OCI-LY1 (cell line): ENCODE results near the gene ZNF821.

Experiments used
- H2AFZ ChIP-seq: fragments of 200-600 bp; sonication (generic), shearing (Covaris generic); 2 replicates; pipeline ENCODE4 v1.6.0; 2014; ENCODE audit warnings: antibody characterized with exemption, mild to moderate bottlenecking, low read length
- H3F3A ChIP-seq: fragments of 200-600 bp; sonication (generic), shearing (Covaris generic); 2 replicates; pipeline ENCODE4 v1.6.0; 2014; ENCODE audit warnings: mild to moderate bottlenecking, antibody characterized with exemption, low read length, moderate library complexity; ENCODE audit not compliant: insufficient read depth
- H3K27ac ChIP-seq: fragments of 200-600 bp; sonication (generic); 2 replicates; pipeline ENCODE4 v1.5.1; 2014; ENCODE audit warnings: low read length, mixed run types, mild to moderate bottlenecking, low read depth; ENCODE audit not compliant: poor library complexity, severe bottlenecking
- H3K27me3 ChIP-seq: fragments of 200-600 bp; sonication (generic); 2 replicates; pipeline ENCODE4 v1.6.0; 2014; ENCODE audit warnings: antibody characterized with exemption, mild to moderate bottlenecking, low read length, moderate library complexity; ENCODE audit not compliant: insufficient read depth
- H3K36me3 ChIP-seq: fragments of 200-600 bp; sonication (generic); 2 replicates; pipeline ENCODE4 v1.6.1; 2014; ENCODE audit warnings: mild to moderate bottlenecking, antibody characterized with exemption, low read length, moderate library complexity, mixed read lengths; ENCODE audit not compliant: insufficient read depth
- H3K4me1 ChIP-seq: fragments of 200-600 bp; sonication (generic); 2 replicates; pipeline ENCODE4 v1.5.1; 2014; ENCODE audit warnings: mild to moderate bottlenecking, low read length, moderate library complexity; ENCODE audit not compliant: insufficient read depth, severe bottlenecking
- H3K4me2 ChIP-seq: fragments of 200-600 bp; sonication (generic), shearing (Covaris generic); 2 replicates; pipeline ENCODE4 v1.6.1; 2014; ENCODE audit warnings: low read length
- H3K4me3 ChIP-seq: fragments of 200-600 bp; sonication (generic); 2 replicates; pipeline ENCODE4 v1.5.1; 2014; ENCODE audit warnings: low read length, low read depth, mild to moderate bottlenecking, mixed read lengths; ENCODE audit not compliant: poor library complexity, severe bottlenecking
- H3K79me2 ChIP-seq: fragments of 200-600 bp; shearing (Covaris generic); 2 replicates; pipeline ENCODE4 v1.6.1; 2016; ENCODE audit warnings: mixed run types, low read length, mixed read lengths; ENCODE audit not compliant: insufficient read depth
- H3K9ac ChIP-seq: fragments of 200-600 bp; sonication (generic), shearing (Covaris generic); 2 replicates; pipeline ENCODE4 v1.6.1; 2014; ENCODE audit warnings: mild to moderate bottlenecking, low read length, mixed read lengths
- H3K9me2 ChIP-seq: fragments of 200-600 bp; sonication (generic), shearing (Covaris generic); 2 replicates; pipeline ENCODE4 v1.6.1; 2014; ENCODE audit warnings: low read depth, mild to moderate bottlenecking, low read length, mixed read lengths
- H3K9me3 ChIP-seq: fragments of 200-600 bp; shearing (Covaris generic); 2 replicates; pipeline ENCODE4 v1.6.1; 2014; ENCODE audit warnings: low read length, mixed read lengths
- H4K20me1 ChIP-seq: fragments of 200-600 bp; sonication (generic), shearing (Covaris generic); 2 replicates; pipeline ENCODE4 v1.6.0; 2016; ENCODE audit warnings: mild to moderate bottlenecking, low read length; ENCODE audit not compliant: insufficient read depth
- EZH2 ChIP-seq: fragments of 200-600 bp; sonication (generic), shearing (Covaris generic); IDR thresholded peaks from 2 replicates; pipeline ENCODE4 v1.8.0; 2017; ENCODE audit warnings: borderline replicate concordance, mixed run types, mild to moderate bottlenecking, antibody characterized with exemption, low read length, moderate library complexity, mixed read lengths
- TF ChIP-seq, protein P1 (sequence below): fragments of 200-600 bp; sonication (generic), shearing (Covaris generic); IDR thresholded peaks from 2 replicates; pipeline ENCODE4 v1.5.1; 2017; ENCODE audit warnings: mild to moderate bottlenecking, antibody characterized with exemption, low read length, moderate library complexity, mixed read lengths

Gene ZNF821

GRCh38 chr16:71931001-71931400, 47.0 kb upstream of the ZNF821 start:
- Histone ChIP-seq H3K9ac (no peak overlapping the region), H4K20me1 (peaks cover 3% of the 10 kb centered on the region; the same call in 1 of the 2 replicates), H3K79me2 (0 out of 2 replicates have a peak, but pooled peaks cover 2% of the 10 kb centered on the region), H3K9me2 (no peaks in the 10 kb centered on the region), H3K4me2 (no peak overlapping the region), H3K9me3 (no peaks in the 10 kb centered on the region), H2AFZ (no peak overlapping the region), H3K27me3 (no peaks in the 10 kb centered on the region), H3K4me1 (no peaks in the 10 kb centered on the region), H3K4me3 (no peak overlapping the region), H3K27ac (no peak overlapping the region), H3K36me3 (peaks cover 79% of the 10 kb centered on the region), H3F3A (no peaks in the 10 kb centered on the region)
- TF ChIP-seq EZH2, result no peak
- TF ChIP-seq, protein P1, sequence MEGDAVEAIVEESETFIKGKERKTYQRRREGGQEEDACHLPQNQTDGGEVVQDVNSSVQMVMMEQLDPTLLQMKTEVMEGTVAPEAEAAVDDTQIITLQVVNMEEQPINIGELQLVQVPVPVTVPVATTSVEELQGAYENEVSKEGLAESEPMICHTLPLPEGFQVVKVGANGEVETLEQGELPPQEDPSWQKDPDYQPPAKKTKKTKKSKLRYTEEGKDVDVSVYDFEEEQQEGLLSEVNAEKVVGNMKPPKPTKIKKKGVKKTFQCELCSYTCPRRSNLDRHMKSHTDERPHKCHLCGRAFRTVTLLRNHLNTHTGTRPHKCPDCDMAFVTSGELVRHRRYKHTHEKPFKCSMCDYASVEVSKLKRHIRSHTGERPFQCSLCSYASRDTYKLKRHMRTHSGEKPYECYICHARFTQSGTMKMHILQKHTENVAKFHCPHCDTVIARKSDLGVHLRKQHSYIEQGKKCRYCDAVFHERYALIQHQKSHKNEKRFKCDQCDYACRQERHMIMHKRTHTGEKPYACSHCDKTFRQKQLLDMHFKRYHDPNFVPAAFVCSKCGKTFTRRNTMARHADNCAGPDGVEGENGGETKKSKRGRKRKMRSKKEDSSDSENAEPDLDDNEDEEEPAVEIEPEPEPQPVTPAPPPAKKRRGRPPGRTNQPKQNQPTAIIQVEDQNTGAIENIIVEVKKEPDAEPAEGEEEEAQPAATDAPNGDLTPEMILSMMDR, result no peak

- Histone ChIP-seq H3K9ac (no peak overlapping the region), H3K36me3 (peaks cover 88% of the 10 kb centered on the region), H2AFZ (no peak overlapping the region), H3K4me3 (no peak overlapping the region), H3F3A (no peaks in the 10 kb centered on the region), H3K27ac (no peak overlapping the region), H4K20me1 (peaks cover 3% of the 10 kb centered on the region; the same call in 1 of the 2 replicates), H3K9me3 (no peaks in the 10 kb centered on the region), H3K9me2 (no peaks in the 10 kb centered on the region), H3K79me2 (0 out of 2 replicates have a peak, but pooled peaks cover 2% of the 10 kb centered on the region), H3K4me1 (no peaks in the 10 kb centered on the region), H3K27me3 (no peaks in the 10 kb centered on the region), H3K4me2 (no peak overlapping the region)
- TF ChIP-seq, protein P1, result no peak
- TF ChIP-seq EZH2, result no peak
Measured at GRCh38 chr16:71930013-71930563, 46.1 kb upstream of the ZNF821 start.

GRCh38 chr16:71929048-71929447, 45.1 kb upstream of the ZNF821 start:
- TF ChIP-seq, protein P1, result no peak
- no peak for TF ChIP-seq EZH2
- Histone ChIP-seq H3K79me2 (0 out of 2 replicates have a peak, but pooled peaks cover 2% of the 10 kb centered on the region), H3K9me3 (no peaks in the 10 kb centered on the region), H3F3A (no peaks in the 10 kb centered on the region), H3K9me2 (no peaks in the 10 kb centered on the region), H3K4me3 (no peak overlapping the region), H3K27me3 (no peaks in the 10 kb centered on the region), H2AFZ (no peak overlapping the region), H4K20me1 (peaks cover 3% of the 10 kb centered on the region; the same call in 1 of the 2 replicates), H3K9ac (no peak overlapping the region), H3K4me2 (no peak overlapping the region), H3K36me3 (peaks cover 89% of the 10 kb centered on the region), H3K4me1 (no peaks in the 10 kb centered on the region), H3K27ac (no peak overlapping the region)
